Astrocyte of the hippocampus (primary cell): ENCODE data around the gene ZDHHC22.
A peak's percentile ranks its signal among the peaks of the same experiment; 100 is the strongest.

ENCODE experiments used
- DNase-seq: peaks from one replicate; pipeline ENCODE4 v3.0.0; 2011; ENCODE audit warnings: low read depth, low spot score

Gene ZDHHC22

DNA sequence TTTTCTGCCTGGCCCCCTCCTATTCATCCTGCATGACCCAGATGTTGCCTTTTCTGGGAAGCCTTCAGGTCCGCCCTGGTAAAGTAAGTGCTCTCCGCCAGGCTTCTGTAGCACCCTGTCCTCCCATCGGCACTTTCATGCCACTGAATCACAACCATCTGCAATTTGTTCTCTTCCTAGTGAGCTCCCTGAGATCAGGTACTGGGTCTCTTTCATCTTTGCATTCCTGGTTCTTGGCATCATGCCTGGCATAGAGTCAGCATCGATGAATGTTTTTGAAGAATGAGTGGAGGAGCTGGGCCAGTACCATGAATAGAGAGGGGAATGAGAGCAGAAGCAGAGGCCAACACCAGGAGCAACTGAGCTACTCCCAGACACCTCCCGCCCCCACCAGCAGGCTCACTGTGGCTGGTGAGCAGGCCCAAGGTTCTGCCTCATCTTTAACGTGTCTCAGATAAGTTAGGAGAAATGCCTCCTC lies 13.1 kb downstream of the ZDHHC22 start:
- peak; percentile 89 for DNase-seq

DNA sequence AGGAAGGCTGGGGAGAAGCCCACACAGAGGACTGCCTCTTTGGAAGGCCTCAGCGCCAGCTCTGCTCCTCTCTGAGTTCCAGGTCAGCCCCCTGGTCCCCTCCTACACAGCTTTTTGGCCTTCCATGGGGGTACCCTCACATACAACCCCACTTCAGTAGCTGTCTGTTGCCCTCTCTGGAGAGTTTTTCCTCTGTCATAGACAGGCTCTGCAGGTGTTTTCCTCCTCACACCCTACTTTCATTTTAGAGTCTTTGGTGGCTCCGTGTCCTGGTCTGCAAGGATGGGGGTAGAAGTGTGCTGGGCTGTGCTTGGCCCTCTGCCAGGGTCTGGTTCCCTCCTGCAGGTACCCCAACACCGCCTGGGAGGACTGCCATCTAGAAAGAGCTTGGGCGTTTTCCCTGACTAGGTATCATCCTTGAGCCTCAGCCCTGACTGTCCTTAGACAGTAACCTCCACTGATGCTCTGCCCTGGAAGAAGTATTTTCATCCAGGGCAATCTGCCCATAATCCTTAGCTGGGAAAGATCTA lies 15.1 kb downstream of the ZDHHC22 start:
- no peak for DNase-seq

GRCh38 chr14:77125823-77126325 lies 15.7 kb downstream of the ZDHHC22 start:
- no peak for DNase-seq

DNA sequence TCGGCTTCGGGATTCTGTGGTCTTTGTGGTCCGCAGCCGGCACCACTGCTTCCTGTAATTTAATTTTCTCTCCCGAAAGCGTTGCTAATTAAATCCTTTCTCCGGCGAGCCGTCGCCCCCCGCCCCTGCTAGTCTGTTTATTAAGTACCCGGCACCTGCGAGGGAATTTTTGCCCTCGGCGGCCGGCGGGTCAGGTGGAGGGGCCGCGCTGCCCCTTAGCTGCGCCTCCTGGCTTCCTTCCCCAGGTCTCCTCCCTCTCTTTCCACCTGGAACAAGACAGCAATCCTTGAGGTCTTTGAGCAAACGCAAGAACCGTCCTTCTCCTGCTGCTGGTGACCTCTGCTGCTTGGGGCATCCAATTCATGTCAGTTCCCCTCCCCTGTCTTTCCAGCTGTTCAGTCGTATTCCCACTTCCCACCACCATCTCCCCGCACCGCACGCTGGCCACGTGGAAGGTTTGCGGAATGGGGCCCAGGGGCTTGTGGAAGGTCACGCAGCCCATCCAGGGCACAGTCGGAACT lies 16.2 kb downstream of the ZDHHC22 start:
- no peak for DNase-seq

GRCh38 chr14:77124345-77125280 lies 17.0 kb downstream of the ZDHHC22 start:
- peak; percentile 72 for DNase-seq

DNA sequence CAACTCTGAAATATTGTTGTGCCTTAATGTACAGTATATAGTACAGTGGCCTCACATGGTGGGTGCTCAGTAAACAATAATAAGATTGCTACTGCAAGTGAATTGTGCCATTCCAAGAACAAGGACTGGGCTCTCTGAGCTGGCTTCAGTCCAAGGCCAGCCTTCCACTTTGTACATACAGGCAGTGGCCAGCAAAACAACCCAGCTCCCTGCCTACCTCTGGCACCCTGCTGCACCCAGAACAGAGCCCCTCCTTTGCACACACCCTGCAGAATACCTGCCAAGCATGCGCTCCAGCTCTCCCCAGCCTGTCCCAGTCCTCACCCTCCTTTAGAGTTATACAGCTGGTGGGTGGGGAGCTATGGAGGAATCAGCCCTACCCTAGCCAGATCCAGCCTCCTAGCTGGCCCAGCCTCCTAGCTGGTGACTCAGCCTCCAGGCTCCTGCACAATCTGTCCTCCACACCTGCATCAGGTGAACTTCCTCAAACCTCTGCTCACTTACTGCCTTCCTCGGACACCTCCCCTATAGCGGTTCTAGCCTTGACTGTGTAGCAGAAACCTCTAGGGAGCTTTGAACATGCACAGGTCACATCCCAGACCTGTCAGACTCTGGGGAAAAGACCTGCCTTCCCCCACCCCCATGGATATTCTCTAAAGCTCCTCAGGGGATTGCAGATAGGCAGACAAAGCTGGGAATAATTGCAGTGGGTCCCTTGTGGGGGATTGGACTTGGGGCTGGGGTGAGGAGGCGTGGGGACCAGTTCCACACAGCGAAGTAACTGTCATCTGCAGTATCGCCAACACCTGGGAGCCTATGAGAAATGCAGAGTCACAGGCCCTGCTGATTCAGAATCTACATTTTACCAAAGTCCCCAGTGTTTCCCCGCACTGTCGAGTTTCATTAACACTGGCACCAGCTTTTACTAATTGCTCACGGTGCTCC lies 17.9 kb downstream of the ZDHHC22 start:
- DNase-seq, result no peak

DNA sequence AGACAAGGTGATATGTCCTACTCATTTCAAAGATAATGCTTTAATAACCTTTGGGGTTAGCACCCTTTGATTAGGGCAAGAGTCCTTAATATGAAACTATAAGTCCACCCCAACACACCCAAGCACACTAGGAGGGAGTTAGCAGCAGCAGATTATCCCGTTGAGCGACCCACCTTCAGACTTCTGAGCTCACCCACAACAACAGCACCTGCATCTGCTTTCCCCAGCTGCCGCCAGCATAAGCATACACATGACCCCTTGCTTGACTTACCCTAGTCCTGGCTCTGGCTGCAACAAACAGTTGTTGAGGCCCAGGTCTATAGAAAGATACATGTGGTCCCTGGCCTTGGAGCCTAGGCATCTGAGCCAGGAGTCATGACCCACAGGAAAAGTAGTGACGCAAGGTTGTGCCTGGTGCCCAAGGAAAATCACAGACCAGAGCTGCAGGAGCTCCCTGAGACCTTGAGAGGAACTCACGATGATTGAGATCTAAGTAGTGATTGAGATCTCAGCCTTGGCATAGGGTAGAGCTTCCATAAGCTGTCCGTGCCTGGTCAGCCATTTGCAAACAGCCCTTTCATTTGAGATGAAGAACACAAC lies 19.0 kb downstream of the ZDHHC22 start:
- no peak for DNase-seq

DNA sequence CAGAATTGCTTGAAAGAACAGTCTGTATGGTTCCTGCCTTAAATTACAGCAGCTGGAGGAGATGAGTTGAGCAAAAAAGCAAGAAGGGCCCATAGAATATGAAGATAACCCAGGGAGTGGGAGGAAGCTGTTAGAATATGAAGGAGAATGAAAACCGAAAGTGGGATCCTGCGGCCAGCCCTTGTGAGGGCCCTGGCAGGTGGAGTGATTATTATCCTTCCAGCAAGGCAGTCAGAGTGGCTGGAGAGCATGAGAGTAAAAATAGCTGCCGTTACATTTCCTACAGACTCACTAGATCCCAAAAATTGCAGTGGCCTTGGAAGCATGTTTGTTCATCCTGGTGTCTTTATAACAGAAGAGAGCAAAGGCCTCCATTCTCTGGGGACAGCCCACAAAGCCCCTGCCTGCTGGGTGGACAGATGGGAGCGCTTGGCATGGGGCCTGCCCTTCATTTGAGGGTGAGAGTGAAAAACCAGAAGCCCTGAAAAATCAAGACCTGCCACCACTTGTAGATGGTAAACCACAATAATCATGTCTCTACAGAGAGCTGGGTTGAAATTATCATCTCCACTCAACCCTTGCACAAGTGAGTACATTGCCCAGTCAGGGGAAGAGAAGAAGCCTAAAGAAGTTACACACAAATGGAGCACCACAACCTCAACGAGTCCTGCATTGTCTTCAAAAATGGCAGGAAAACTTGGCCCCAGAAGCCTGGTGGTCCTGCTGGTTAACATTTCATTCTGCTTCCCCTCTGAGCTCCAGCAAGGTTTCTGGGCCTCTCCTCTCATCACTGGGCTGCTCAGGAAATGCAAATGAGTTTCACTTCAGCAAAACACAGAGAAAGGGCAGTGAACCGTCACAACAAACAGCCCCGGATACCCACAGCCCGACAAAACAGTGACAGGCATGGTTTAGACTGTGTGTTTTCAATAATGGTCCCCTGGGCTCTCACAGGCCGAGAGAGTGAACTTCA lies 20.5 kb downstream of the ZDHHC22 start:
- DNase-seq, result peak; percentile 34

DNA sequence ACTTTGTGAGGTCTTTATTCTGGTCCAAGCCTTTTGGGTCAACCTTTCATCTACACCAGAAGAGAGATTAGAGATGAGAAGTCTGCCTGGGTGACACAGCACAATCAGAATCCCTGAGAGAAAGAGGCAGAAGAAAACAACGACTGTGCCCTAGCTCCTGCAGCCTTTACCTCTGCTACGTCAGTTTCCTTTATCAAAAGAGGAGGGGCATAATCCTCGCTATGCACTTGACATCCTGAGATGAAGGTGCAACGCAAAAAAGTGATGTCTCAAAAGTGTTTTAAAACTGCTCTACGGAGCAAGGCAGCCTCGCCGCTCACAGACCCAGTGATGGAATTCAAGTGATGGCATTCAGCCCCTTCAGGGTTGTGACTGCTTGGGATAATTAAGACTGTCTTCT lies 21.7 kb downstream of the ZDHHC22 start:
- DNase-seq, result no peak

DNA sequence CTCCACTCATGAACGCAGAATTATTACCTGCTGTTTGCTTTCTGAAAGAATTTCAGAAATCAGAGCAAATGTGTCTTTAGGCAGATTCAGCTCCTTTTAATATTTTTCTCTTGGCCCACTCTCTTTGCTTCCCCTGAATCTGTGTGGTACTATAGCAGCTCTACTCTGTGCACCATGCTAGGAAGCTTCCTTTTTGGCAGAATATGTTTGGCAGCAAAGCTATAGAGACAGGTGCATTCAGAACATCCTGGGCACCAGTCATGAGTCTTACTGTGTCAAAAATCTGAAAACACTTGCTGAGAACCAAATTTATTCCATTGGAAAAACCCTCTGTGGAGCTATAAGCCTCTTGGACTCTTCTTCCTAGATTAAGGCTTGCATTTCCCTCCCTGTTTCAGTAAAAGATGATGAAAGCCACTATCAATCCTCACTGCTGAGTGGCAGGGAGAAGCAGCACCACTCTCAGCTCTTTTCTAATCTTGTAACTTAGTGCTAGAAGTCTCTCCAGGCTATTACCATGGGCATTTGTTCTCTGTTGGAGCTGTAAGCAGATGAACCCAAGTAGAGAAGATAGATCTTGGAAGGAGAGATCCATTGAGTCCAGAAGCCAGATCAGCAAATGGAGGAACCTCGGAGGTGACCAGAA lies 25.3 kb downstream of the ZDHHC22 start:
- no peak for DNase-seq

DNA sequence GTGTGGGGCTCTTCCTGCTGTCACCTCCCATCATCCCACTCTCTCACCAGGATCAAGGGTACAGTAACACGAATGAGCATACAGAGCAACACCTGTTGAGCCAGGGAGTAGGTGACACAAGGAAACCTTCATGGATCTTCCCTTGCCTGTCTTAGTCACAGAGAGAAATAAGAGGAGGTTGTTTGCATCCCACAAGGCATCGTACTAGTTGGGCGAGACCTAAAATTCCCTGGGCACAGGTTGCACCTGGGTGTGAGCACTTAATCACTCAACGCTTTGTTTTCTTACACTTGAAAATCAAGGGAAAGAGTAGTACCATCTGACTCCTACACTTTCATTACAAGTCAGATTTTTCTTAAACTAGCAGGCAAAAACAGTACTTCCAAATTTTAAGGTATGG lies 27.0 kb downstream of the ZDHHC22 start:
- no peak for DNase-seq

- DNase-seq, result no peak
These were observed 27.9 kb downstream of the ZDHHC22 start for GRCh38 chr14:77113644-77114043.

GRCh38 chr14:77111021-77111420 lies 30.6 kb downstream of the ZDHHC22 start:
- peak; percentile 80 for DNase-seq

DNA sequence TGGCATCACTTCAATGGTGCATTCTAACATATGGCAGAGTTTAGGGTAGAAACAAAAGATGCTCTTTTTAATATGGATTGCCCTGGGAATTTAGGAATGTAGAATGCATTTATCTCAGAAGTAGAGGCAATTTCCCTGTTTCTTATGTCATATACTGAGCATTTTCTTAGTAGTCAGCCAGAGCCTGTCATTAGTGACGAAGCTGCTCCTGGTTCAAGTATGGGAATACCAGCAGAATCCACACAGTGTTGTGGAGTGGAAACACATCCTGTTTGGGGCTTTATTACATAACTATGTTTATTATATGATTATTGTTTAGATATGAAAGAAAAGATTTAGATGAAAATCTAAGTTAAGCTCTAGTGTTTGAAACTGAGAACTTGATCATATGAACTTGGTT lies 31.3 kb downstream of the ZDHHC22 start:
- DNase-seq, result no peak

- DNase-seq, result no peak
These were observed 31.9 kb downstream of the ZDHHC22 start for GRCh38 chr14:77109656-77110055.

DNA sequence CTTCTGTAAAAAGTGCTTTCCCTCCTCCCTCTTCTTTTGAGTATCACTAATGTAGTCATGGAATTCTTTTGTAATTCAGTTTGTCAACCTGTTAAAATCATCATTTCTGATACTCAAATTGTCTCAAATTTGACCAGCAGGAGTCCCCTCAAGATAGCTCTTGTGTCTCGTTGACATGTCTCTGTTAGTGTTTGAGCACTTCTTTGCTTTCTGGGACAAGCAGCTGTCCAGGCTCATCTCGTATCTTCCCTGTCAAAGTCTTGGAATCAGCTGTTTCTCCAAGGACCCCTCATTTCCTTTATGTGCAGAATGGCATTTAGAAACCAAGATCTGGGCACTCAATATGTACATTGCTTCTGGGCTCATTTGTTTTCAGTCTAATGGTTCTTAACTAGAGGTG lies 32.8 kb downstream of the ZDHHC22 start:
- DNase-seq, result no peak

DNA sequence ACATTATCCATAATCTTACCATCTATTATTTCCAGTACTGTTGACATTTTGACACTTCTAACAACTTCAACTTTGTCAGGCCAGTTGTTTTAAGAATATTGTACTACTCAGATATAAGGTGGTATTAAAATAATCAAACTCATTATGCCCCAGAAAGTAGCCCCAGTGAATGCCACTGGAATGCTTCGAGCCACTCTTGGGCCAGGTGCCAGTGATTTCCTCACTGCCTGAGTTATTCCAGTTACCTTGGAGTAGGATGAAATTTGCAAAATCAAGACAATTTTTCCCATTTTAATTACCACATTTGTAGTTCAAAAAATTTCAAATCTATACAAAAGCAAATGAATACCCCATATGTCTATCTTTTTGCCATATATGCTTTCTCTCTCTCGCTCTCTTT lies 34.4 kb downstream of the ZDHHC22 start:
- peak; percentile 68 for DNase-seq

- no peak for DNase-seq
These were observed 34.9 kb downstream of the ZDHHC22 start for GRCh38 chr14:77106666-77107065.

DNA sequence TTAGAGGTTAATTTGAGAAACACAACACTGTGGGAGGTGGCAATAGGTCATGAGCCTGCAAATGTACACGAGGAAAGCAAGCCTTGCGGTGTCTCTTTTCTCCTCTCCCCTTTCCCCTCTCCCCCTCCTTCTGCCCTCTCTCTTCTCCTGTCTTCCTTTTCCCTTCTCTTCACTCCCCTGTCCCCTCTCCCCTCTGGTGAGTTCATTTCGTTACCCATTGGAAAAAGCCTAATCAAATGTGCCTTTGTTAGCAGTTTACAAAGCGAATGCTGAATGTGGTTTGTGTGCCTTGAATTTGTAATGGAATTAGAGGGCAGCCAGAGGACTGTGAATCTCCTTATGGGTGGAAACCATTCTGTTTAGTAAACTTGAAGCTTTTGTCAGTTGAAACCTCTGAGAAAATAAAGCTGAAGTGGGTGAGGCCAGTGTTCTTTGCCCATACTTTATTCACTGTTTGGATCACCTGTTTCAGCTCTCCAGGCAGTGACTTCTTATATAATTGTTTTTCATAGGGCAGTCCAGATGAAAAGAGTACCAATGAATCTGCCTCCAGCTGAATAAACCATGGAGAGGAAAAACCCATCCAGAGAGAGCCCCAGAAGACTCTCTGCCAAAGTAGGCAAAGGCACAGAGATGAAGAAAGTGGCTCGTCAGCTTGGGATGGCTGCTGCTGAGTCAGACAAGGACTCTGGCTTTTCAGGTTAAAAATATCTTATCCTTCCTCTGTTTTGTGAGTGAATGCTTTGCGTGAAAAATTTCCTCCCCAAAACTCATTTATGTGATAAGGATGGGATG lies 36.2 kb downstream of the ZDHHC22 start:
- peak; percentile 57 for DNase-seq
